Thymus (tissue), 11 donors: ENCODE results near the gene VPS13D. TPM values are rescaled to one million over a fixed set of nuclear protein-coding genes. Genes with fewer than 3 reads are reported as not detected.
"Not testable (repeated sequence)": the region's sequence is repeated elsewhere in the genome, so short reads cannot be mapped to it uniquely, and the experiment has no call there.

Experiments used
- DNase-seq, 9 donors: peaks; one replicate each; pipeline ENCODE4 v3.0.0-alpha.2; 2013; ENCODE audit warnings: low spot score in 9 of 9, low read depth in 6 of 9, missing footprints in 1 of 9
- H3K27ac ChIP-seq, 2 donors: one replicate each; pipeline ENCODE4 v1.5.1; 2013; ENCODE audit warnings: control low read depth in 1 of 2, low read depth in 1 of 2, low read length in 1 of 2, mild to moderate bottlenecking in 1 of 2, moderate library complexity in 1 of 2
- H3K27me3 ChIP-seq, 2 donors: one replicate each; pipeline ENCODE4 v1.5.1; 2013; ENCODE audit warnings: low read length in 1 of 2; ENCODE audit not compliant: control insufficient read depth in 2 of 2, insufficient read depth in 1 of 2
- H3K36me3 ChIP-seq, 2 donors: one replicate each; pipeline ENCODE4 v1.5.1; 2013; ENCODE audit warnings: low read length in 1 of 2, mild to moderate bottlenecking in 1 of 2, moderate library complexity in 1 of 2; ENCODE audit not compliant: control insufficient read depth in 2 of 2, insufficient read depth in 2 of 2
- H3K4me1 ChIP-seq, 2 donors: one replicate each; pipeline ENCODE4 v1.5.1; 2013; ENCODE audit warnings: low read length in 2 of 2; ENCODE audit not compliant: control insufficient read depth in 2 of 2, insufficient read depth in 2 of 2
- H3K4me3 ChIP-seq, 2 donors: one replicate each; pipeline ENCODE4 v1.5.1; 2013; ENCODE audit warnings: low read length in 2 of 2, control low read depth in 1 of 2, mild to moderate bottlenecking in 1 of 2
- H3K9me3 ChIP-seq, 2 donors: one replicate each; pipeline ENCODE4 v1.5.1; 2013; ENCODE audit warnings: low read length in 1 of 2, mild to moderate bottlenecking in 1 of 2; ENCODE audit not compliant: control insufficient read depth in 2 of 2, insufficient read depth in 1 of 2
- WGBS: extraction: QIAGEN DNeasy Blood & Tissue Kit; methylation state at CpG from one replicate; pipeline ENCODE4 v1.1.7; 2013; 5-methylcytosine and 5-hydroxymethylcytosine counted together
- polyA plus RNA-seq: library from polyadenylated mRNA; stranded (reverse); fragments of 200-250 nt; gene quantifications from one replicate; pipeline ENCODE4 v1.2.3, GENCODE V29; 2013
- total RNA-seq: library from RNA; stranded (reverse); fragments of 120-200 nt; gene quantifications from one replicate; pipeline ENCODE4 v1.2.4, GENCODE V29; 2013
- donor health status: healthy.

Gene VPS13D
- total and polyA plus RNA-seq, 2 donors = 10.2 to 21.7 TPM

- 87% methylated on average over 3 of the region's 3 CpGs for WGBS
- Histone ChIP-seq H3K36me3 (peaks cover 0 to 2% of the 10 kb centered on the region in 2 donors), H3K4me1 (peaks cover 30 to 51% of the 10 kb centered on the region in 2 donors), H3K27ac (peak overlapping the region; percentile 37 to 70), H3K27me3 (no peaks in the 10 kb centered on the region), H3K4me3 (no peak overlapping the region), H3K9me3 (no peaks in the 10 kb centered on the region)
- DNase-seq = no peak
Measured at GRCh38 chr1:12448746-12449177, 218.9 kb downstream of the VPS13D start.

GRCh38 chr1:12450090-12450755, 220.4 kb downstream of the VPS13D start:
- DNase-seq = no peak
- Histone ChIP-seq H3K4me1 (peaks cover 33 to 60% of the 10 kb centered on the region in 2 donors), H3K27ac (peak overlapping the region; percentile 61 to 70), H3K9me3 (no peaks in the 10 kb centered on the region), H3K4me3 (no peak overlapping the region), H3K27me3 (no peaks in the 10 kb centered on the region), H3K36me3 (peaks cover 0 to 2% of the 10 kb centered on the region in 2 donors)
- WGBS = 91% methylated on average over 10 of the region's 10 CpGs

- Histone ChIP-seq H3K4me3 (no peak overlapping the region), H3K27me3 (no peaks in the 10 kb centered on the region), H3K9me3 (no peaks in the 10 kb centered on the region), H3K27ac (peak overlapping the region; percentile 3 to 61), H3K36me3 (peaks cover 2% of the 10 kb centered on the region in 2 donors), H3K4me1 (peaks cover 33 to 60% of the 10 kb centered on the region in 2 donors)
- DNase-seq = no peak
- 96% methylated on average over 4 of the region's 4 CpGs for WGBS
Measured at GRCh38 chr1:12450756-12451559, 221.1 kb downstream of the VPS13D start.

GRCh38 chr1:12451560-12451900, 221.7 kb downstream of the VPS13D start:
- 97% methylated on average over 3 of the region's 3 CpGs for WGBS

GRCh38 chr1:12452262-12452661, 222.4 kb downstream of the VPS13D start:
- no peak for DNase-seq
- peak overlapping the region in 1 of 2 donors; percentile 36 for H3K27ac ChIP-seq
- H3K4me1 ChIP-seq = peaks cover 33 to 60% of the 10 kb centered on the region in 2 donors
- no peaks in the 10 kb centered on the region for H3K9me3 ChIP-seq
- peaks cover 2 to 4% of the 10 kb centered on the region in 2 donors for H3K36me3 ChIP-seq
- no peaks in the 10 kb centered on the region for H3K27me3 ChIP-seq
- no peak overlapping the region for H3K4me3 ChIP-seq

More at GRCh38 chr1:12451560-12451900, 221.7 kb downstream of the VPS13D start:
- Histone ChIP-seq H3K4me3 (no peak overlapping the region), H3K4me1 (peaks cover 33 to 60% of the 10 kb centered on the region in 2 donors), H3K9me3 (no peaks in the 10 kb centered on the region), H3K36me3 (peaks cover 2 to 4% of the 10 kb centered on the region in 2 donors), H3K27ac (peak overlapping the region in 1 of 2 donors; percentile 37), H3K27me3 (no peaks in the 10 kb centered on the region)
- DNase-seq = no peak

GRCh38 chr1:12453400-12454343, 223.8 kb downstream of the VPS13D start:
- Histone ChIP-seq H3K27me3 (no peaks in the 10 kb centered on the region), H3K27ac (peak overlapping the region; percentile 55 to 84), H3K4me3 (no peak overlapping the region), H3K36me3 (peaks cover 2 to 4% of the 10 kb centered on the region in 2 donors), H3K4me1 (peaks cover 25 to 57% of the 10 kb centered on the region in 2 donors), H3K9me3 (no peaks in the 10 kb centered on the region)
- WGBS = 86% methylated on average over 13 of the region's 13 CpGs
- peak in 1 of 9 donors; percentile 56 for DNase-seq

- 91% methylated on average over 4 of the region's 4 CpGs for WGBS
- Histone ChIP-seq H3K4me3 (no peak overlapping the region), H3K4me1 (peaks cover 18 to 48% of the 10 kb centered on the region in 2 donors), H3K36me3 (peaks cover 2 to 4% of the 10 kb centered on the region in 2 donors), H3K27ac (peak overlapping the region in 1 of 2 donors; percentile 84), H3K9me3 (no peaks in the 10 kb centered on the region), H3K27me3 (no peaks in the 10 kb centered on the region)
- no peak for DNase-seq
Measured at GRCh38 chr1:12454406-12455391, 224.9 kb downstream of the VPS13D start.

GRCh38 chr1:12456081-12456480, 226.3 kb downstream of the VPS13D start:
- H3K36me3 ChIP-seq, H3K4me3 ChIP-seq, H3K9me3 ChIP-seq, DNase-seq, H3K27me3 ChIP-seq: not testable (repeated sequence)
- peaks cover 9 to 35% of the 10 kb centered on the region in 2 donors for H3K4me1 ChIP-seq
- WGBS = 98% methylated on average over 7 of the region's 7 CpGs
- peak overlapping the region in 1 of 2 donors; percentile 46 for H3K27ac ChIP-seq
